HL-60 (cell line): Measurements from ENCODE around the gene SLC12A6.

Experiments
- DNase-seq, 2 experiments: peaks; one replicate each; pipeline ENCODE4 v3.0.0-alpha.2; 2010 to 2020; ENCODE audit warnings: low read depth in 1 of 2, low spot score in 1 of 2
- H3K27ac ChIP-seq: fragments of 250-450 bp; sonication (Bioruptor Pico); replicated peaks from 2 replicates; pipeline ENCODE4 v1.5.1; 2020; ENCODE audit warnings: mild to moderate bottlenecking, moderate library complexity
- H3K27me3 ChIP-seq: fragments of 250-450 bp; sonication (Bioruptor Pico); 2 replicates; pipeline ENCODE4 v1.5.1; 2021; ENCODE audit warnings: mild to moderate bottlenecking, moderate library complexity; ENCODE audit not compliant: insufficient read depth, poor library complexity, severe bottlenecking
- H3K4me3 ChIP-seq: replicated peaks from 2 replicates; pipeline ENCODE4 v1.5.1; 2011; ENCODE audit warnings: mild to moderate bottlenecking, control low read depth, low read length; ENCODE audit not compliant: insufficient read depth
- CTCF ChIP-seq: IDR thresholded peaks from one replicate; pipeline ENCODE4 v1.5.1; 2011; ENCODE audit warnings: low read length, control low read depth, inconsistent platforms; ENCODE audit not compliant: insufficient read depth
- GABPA ChIP-seq: IDR thresholded peaks from 2 replicates; pipeline ENCODE4 v1.6.1; 2012; ENCODE audit warnings: low read depth
- POLR2AphosphoS5 ChIP-seq: IDR thresholded peaks from 2 replicates; pipeline ENCODE4 v1.6.1; 2012; ENCODE audit warnings: low read depth
- SPI1 ChIP-seq: IDR thresholded peaks from 2 replicates; pipeline ENCODE4 v1.6.1; 2012; ENCODE audit warnings: low read depth, mild to moderate bottlenecking, borderline replicate concordance
- TF ChIP-seq, protein P1 (sequence below): IDR thresholded peaks from 2 replicates; pipeline ENCODE4 v1.6.1; 2012; ENCODE audit warnings: low read depth; ENCODE audit not compliant: insufficient replicate concordance

SLC12A6 gene

GRCh38 chr15:34248190-34248589 is 89.4 kb downstream of the SLC12A6 start:
- H3K27ac ChIP-seq = no peak overlapping the region
- no peak overlapping the region for H3K4me3 ChIP-seq
- DNase-seq = no peak
- H3K27me3 ChIP-seq = no peaks in the 10 kb centered on the region
- TF ChIP-seq, protein P1, sequence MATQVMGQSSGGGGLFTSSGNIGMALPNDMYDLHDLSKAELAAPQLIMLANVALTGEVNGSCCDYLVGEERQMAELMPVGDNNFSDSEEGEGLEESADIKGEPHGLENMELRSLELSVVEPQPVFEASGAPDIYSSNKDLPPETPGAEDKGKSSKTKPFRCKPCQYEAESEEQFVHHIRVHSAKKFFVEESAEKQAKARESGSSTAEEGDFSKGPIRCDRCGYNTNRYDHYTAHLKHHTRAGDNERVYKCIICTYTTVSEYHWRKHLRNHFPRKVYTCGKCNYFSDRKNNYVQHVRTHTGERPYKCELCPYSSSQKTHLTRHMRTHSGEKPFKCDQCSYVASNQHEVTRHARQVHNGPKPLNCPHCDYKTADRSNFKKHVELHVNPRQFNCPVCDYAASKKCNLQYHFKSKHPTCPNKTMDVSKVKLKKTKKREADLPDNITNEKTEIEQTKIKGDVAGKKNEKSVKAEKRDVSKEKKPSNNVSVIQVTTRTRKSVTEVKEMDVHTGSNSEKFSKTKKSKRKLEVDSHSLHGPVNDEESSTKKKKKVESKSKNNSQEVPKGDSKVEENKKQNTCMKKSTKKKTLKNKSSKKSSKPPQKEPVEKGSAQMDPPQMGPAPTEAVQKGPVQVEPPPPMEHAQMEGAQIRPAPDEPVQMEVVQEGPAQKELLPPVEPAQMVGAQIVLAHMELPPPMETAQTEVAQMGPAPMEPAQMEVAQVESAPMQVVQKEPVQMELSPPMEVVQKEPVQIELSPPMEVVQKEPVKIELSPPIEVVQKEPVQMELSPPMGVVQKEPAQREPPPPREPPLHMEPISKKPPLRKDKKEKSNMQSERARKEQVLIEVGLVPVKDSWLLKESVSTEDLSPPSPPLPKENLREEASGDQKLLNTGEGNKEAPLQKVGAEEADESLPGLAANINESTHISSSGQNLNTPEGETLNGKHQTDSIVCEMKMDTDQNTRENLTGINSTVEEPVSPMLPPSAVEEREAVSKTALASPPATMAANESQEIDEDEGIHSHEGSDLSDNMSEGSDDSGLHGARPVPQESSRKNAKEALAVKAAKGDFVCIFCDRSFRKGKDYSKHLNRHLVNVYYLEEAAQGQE = no peak
- TF ChIP-seq SPI1 (no peak), GABPA (no peak), POLR2AphosphoS5 (no peak), CTCF (no peak)

DNA sequence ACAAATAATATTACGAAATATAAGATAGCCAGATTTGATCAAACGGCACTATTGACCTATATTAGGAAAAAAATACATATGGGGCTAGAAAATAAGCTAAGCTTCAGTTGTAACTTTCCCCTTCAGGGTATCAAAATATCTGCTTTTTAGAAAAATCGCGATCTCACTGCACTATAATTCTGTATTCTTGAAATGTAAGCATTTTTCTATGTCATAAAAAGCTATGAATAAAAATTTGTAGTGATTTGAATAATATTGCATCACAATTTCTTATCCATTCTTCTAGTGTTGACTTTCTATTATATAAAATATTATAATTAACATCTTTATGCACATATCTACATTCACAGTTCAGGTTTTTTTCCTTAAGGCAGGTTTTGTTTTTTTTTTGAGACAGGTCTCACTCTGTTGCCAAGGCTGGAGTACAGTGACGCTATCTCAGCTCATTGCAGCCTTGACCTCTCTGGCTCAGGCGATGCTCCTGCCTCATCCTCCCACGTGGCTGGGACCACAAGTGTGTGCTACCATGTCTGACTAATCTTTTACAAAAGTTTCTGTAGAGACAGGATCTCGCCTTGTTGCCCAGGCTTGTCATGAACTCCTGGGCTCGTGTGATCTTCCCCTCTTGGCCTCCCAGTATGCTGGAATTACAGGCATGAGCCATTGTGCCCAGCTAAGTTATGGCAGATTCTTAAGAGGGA is 91.2 kb downstream of the SLC12A6 start:
- Histone ChIP-seq H3K27me3 (no peaks in the 10 kb centered on the region), H3K4me3 (no peak overlapping the region)

DNA sequence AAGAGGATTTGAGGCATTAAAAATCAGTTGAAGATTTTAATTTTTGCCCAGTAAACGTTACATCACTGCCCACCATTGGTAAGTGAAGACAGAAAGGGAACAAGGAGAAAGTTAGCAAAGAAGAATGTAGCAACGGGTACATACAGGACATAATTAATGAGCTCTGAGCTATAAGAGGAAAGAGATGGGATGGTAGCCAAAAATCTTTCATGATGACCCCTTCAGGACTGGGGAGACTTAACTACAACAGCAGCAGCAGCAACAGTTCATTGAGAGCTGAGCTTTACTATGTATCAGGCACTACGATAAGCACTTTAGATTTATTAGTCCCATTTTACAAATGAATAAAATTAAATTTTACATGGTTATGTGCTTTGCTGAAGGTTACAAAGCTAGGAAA is 94.4 kb downstream of the SLC12A6 start:
- no peak for TF ChIP-seq GABPA
- TF ChIP-seq POLR2AphosphoS5 = no peak
- TF ChIP-seq CTCF = no peak
- TF ChIP-seq, protein P1 = no peak
- no peak for TF ChIP-seq SPI1
- H3K4me3 ChIP-seq = no peak overlapping the region
- H3K27me3 ChIP-seq = no peaks in the 10 kb centered on the region
- no peak overlapping the region for H3K27ac ChIP-seq
- DNase-seq = no peak

More for the DNA sequence above, 91.2 kb downstream of the SLC12A6 start:
- DNase-seq = no peak
- no peak overlapping the region for H3K27ac ChIP-seq
- no peak for TF ChIP-seq GABPA
- no peak for TF ChIP-seq SPI1
- no peak for TF ChIP-seq CTCF
- TF ChIP-seq POLR2AphosphoS5 = no peak
- TF ChIP-seq, protein P1 = no peak
